Measurements from ENCODE around the gene OPN4. TPM values are rescaled to one million over a fixed set of nuclear protein-coding genes. Genes with fewer than 3 reads are reported as not detected.
A peak's percentile ranks its signal among the peaks of the same experiment; 100 is the strongest.

OPN4 gene
- total and polyA plus RNA-seq, 2 of the 8 experiments (the other 6 are each of a cell fraction or from before 2014, with no cell fraction given): not detected

DNA sequence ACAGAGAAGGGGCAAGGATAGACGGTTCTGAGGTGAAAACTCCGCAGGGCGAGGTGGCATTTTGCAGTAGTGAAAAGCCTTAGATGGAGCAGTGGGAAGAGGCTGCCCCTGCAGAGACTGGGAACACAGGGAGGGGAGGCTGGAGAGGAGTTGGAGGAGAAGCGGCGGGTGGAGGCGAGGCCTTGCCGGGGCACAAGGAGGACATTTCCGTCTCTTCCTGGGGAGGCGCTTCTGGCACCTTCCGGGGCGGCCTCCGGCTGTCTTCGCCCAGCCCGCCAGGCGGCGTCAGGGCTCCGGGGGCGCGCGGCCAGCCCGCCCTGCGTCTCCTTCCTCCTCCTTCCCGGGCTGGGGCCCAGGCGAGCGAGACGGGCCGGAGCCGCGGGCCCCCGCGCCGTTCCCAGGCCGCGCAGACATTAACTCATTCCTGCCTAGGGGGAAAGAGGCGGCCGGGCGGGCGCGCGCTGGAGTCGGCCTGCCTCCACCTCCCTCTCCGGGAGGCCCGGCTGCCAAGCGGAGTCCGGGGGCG is 56.7 kb downstream of the OPN4 start (continued):
- TF ChIP-seq TEAD4 (IDR thresholded peaks at IDR 0.05; ENCODE audit: low read depth, low read length) (no peak), TBP (IDR thresholded peaks at IDR 0.05; ENCODE audit: low read depth, low read length) (no peak; the same call in 1 of the 2 replicates), POLR2A (IDR thresholded peaks at IDR 0.05; ENCODE audit: control extremely low read depth in 1 of 2, low read depth in 2 of 2, low read length in 2 of 2) (peak in 1 of 2 experiments; percentile 64; a peak in 2 of 3 replicates), CHD2 (IDR thresholded peaks at IDR 0.05; ENCODE audit: low read length) (no peak), RFX5 (IDR thresholded peaks at IDR 0.05; ENCODE audit: borderline replicate concordance, low read depth, low read length) (no peak), GABPA (IDR thresholded peaks at IDR 0.05; ENCODE audit: borderline replicate concordance, insufficient read depth, low read length) (peak; percentile 60; the same call in 1 of the 2 replicates), SRF (IDR thresholded peaks at IDR 0.05; ENCODE audit: low read depth, low read length) (no peak), SP4 (IDR thresholded peaks at IDR 0.05; ENCODE audit: low read length) (no peak), SIN3A (conservative IDR thresholded peaks at IDR 0.05 in 1 of 2, IDR thresholded peaks at IDR 0.05 in 1 of 2; ENCODE audit: low read depth in 1 of 2, low read length in 2 of 2) (no peak), SIRT6 (IDR thresholded peaks at IDR 0.05; ENCODE audit: low read length) (no peak), CREB1 (IDR thresholded peaks at IDR 0.05) (peak; percentile 19), ATF3 (IDR thresholded peaks at IDR 0.05; ENCODE audit: insufficient read depth, low read depth, low read length) (no peak), SAP30 (IDR thresholded peaks at IDR 0.05; ENCODE audit: insufficient read depth, insufficient replicate concordance, low read length) (no peak), PHF8 (conservative IDR thresholded peaks at IDR 0.05; ENCODE audit: low read depth, low read length) (no peak; the same call in 1 of the 2 replicates), KDM4A (IDR thresholded peaks at IDR 0.05; ENCODE audit: low read depth, low read length, severe bottlenecking) (no peak), HDAC6 (IDR thresholded peaks at IDR 0.05; ENCODE audit: low read depth, low read length) (no peak), NRF1 (IDR thresholded peaks at IDR 0.05; ENCODE audit: low read depth, low read length) (no peak), MAFK (IDR thresholded peaks at IDR 0.05; ENCODE audit: low read depth, low read length) (no peak), SP2 (IDR thresholded peaks at IDR 0.05; ENCODE audit: low read length) (no peak), ATF2 (IDR thresholded peaks at IDR 0.05; ENCODE audit: low read length) (no peak), RXRA (IDR thresholded peaks at IDR 0.05; ENCODE audit: insufficient read depth, low read depth, low read length) (no peak), BACH1 (IDR thresholded peaks at IDR 0.05; ENCODE audit: low read length) (no peak), CEBPB (IDR thresholded peaks at IDR 0.05; ENCODE audit: low read depth, low read length) (no peak), SIX5 (IDR thresholded peaks at IDR 0.05; ENCODE audit: low read depth, low read length) (no peak)
- TF ChIP-seq, protein P1, sequence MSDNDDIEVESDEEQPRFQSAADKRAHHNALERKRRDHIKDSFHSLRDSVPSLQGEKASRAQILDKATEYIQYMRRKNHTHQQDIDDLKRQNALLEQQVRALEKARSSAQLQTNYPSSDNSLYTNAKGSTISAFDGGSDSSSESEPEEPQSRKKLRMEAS (IDR thresholded peaks at IDR 0.05): peak; percentile 52; the same call in 1 of the 2 replicates

Data from H1 (cell line).